GM12878 (cell line): Measurements from ENCODE around the gene TUBA4B. TPM values are rescaled to one million over a fixed set of nuclear protein-coding genes. Genes with fewer than 3 reads are reported as not detected.

Experiments used
- BACH1 ChIP-seq: fragments of 450-650 bp; IDR thresholded peaks from 2 replicates; pipeline ENCODE4 v1.6.1; 2017; ENCODE audit warnings: mild to moderate bottlenecking, borderline replicate concordance
- BHLHE40 ChIP-seq, 2 experiments: fragments of 450-650 bp in 1 of 2; IDR thresholded peaks; 2 replicates each; pipeline ENCODE4 v1.6.1; 2011 to 2017; ENCODE audit warnings: low read depth in 2 of 2, borderline replicate concordance in 1 of 2, improper control_type of control experiment in 1 of 2, low read length in 1 of 2, mild to moderate bottlenecking in 1 of 2
- CREB1 ChIP-seq: IDR thresholded peaks from 2 replicates; pipeline ENCODE4 v1.6.1; 2012; ENCODE audit warnings: low read depth, mild to moderate bottlenecking, inconsistent platforms
- MYC ChIP-seq: IDR thresholded peaks from 2 replicates; pipeline ENCODE4 v1.6.1; 2011; ENCODE audit warnings: mild to moderate bottlenecking, low read length, moderate library complexity, inconsistent platforms; ENCODE audit not compliant: insufficient read depth, insufficient replicate concordance, insufficient read length, severe bottlenecking
- USF1 ChIP-seq: IDR thresholded peaks from 2 replicates; pipeline ENCODE4 v1.6.1; 2011; ENCODE audit warnings: borderline replicate concordance, low read depth, mild to moderate bottlenecking, moderate library complexity, mixed read lengths, low read length; ENCODE audit not compliant: insufficient read depth; ENCODE audit errors: extremely low read length
- ZNF687 ChIP-seq: fragments of 450-650 bp; IDR thresholded peaks from 2 replicates; pipeline ENCODE4 v1.6.1; 2017; ENCODE audit warnings: mild to moderate bottlenecking, moderate library complexity
- polyA plus RNA-seq, 11 experiments: library from polyadenylated mRNA; depleted of rRNA in 4 of 11; unstranded in 6 of 11; stranded (reverse) in 5 of 11; fragments of >200 nt; fragmentation: Nextera tagmentation in 4 of 11; fragmentation: Illumina TruSeq in 1 of 11; extraction: Ambion mirVana in 4 of 11; extraction: Trizol in 1 of 11; gene quantifications; 1 replicate in 1 of 11; 2 replicates in 10 of 11; pipeline versions ENCODE4 v1.2.1 to v1.2.3, GENCODE V29; 2011 to 2016; ENCODE audit warnings: inconsistent platforms in 2 of 11, missing spikeins in 2 of 11, low read depth in 1 of 11
- total RNA-seq, 4 experiments: library from RNA; depleted of rRNA in 3 of 4; stranded (reverse); fragments of >200 nt in 3 of 4; fragmentation: Illumina TruSeq in 1 of 4; extraction: Trizol in 1 of 4; gene quantifications; 2 replicates each; pipeline versions ENCODE4 v1.2.1 to v1.2.3, GENCODE V29; 2013 to 2021

Gene TUBA4B
- total and polyA plus RNA-seq, 10 of the 15 experiments (the other 5 are each of a cell fraction or from before 2014, with no cell fraction given): 0.07 TPM; not detected in 9

GRCh38 chr2:219279151-219279915 is 26.3 kb downstream of the TUBA4B start, which contains the start of gene DNAJB2 (continued):
- TF ChIP-seq ZNF687 (peak; percentile 87), BACH1 (peak; percentile 87), MYC (no peak), CREB1 (peak; percentile 96), USF1 (no peak), BHLHE40 (IDR thresholded peaks at IDR 0.05; ENCODE audit: borderline replicate concordance in 1 of 2, low read depth in 2 of 2, low read length in 1 of 2) (peak; percentile 58 to 88; a peak in 3 of 4 replicates)
